T-helper 22 cell (primary cell): Measurements from ENCODE around the gene PDE8B.

Experiments used
- DNase-seq: peaks from one replicate; pipeline ENCODE4 v3.0.0-alpha.2; 2020; ENCODE audit warnings: low read depth

The PDE8B gene

DNA sequence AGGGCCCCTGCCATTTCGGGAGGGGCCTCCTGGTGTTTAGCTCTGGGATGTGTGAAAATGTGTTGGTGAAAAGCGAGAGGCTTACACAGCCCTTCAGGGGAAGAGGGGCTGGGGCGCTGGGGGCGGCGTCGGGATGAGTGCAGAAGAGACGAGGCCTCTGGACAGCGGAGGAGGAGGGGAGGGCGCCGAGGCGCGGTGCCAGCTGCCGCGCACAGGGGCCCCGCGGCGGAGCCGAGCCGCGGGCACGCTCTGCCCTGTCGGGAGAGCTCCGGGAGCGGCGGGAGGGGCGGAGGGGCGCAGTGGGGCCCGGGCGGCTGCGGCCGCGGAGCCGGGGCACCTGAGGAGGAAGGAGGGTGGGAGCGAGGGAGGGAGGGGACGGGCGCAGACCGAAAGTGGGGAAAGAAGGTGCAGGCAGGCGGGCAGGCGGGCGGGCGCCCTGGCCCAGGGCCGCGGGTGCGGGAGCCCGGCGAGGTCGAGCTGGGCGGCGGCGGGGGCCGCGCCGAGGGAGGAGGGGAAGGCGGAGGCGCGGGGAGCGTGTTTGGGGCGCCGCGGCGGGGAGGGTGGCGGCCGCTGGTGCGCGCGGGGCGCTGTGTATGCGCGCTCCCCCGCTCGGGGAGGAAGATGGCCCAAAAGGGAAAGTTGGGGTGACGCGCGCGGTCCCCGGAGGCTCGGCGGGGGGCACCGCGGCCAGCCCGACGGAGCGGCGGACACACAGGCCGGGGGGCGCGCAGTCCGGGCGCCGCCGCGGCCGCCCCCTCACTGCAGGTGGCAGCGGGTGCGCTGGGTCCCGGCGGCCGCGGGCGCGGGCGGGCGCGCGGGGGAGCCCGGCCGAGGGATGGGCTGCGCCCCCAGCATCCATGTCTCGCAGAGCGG, at the start of gene PDE8B:
TSS of gene PDE8B (plus strand) at position 590 of the 873 bp plus-strand sequence. CDS start at position 836, 246 bp downstream.
- no peak for DNase-seq

DNA sequence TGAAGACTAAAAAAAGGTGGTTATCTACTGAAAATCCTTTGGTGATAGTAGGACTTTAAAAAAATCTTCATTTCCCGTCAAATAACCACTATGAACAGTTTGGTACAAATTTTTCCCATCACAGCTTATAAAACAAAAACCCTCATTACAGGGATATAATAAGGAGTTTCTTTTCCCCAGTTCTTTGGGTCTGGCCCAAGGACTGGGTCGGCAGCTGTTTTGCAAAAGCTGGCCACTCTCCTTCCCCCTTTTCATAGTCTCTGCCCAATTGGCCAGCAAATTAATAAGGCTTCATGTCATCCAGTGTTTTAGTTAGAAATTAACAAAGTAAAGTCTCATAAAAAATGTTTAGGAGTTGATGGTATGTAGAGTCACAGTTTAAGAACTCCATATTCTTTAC, 47.0 kb upstream of the PDE8B start:
- DNase-seq, result no peak

DNA sequence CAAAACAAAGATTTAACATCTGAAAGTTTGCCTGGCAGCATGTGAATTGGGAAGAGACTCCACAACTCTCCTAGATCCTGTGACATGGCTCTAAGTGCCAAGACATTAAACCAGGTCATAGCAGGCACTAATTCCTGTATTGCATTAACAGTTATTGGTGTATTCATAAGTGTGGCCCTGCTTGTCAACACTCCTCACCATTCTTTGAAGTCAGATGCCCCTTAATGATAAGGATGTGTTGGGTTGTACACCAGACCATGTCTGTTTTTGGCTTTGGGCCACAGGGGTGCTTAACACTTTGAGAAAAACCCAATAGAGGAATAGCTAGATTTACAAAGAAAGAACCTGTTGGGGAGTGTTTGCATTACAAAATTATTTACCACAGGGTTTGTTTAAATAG, 43.4 kb upstream of the PDE8B start:
- DNase-seq, result no peak

- DNase-seq, result no peak
Observed at GRCh38 chr5:77167695-77168121, 42.8 kb upstream of the PDE8B start.

- no peak for DNase-seq
Observed at GRCh38 chr5:77168161-77168878, 42.2 kb upstream of the PDE8B start.

DNA sequence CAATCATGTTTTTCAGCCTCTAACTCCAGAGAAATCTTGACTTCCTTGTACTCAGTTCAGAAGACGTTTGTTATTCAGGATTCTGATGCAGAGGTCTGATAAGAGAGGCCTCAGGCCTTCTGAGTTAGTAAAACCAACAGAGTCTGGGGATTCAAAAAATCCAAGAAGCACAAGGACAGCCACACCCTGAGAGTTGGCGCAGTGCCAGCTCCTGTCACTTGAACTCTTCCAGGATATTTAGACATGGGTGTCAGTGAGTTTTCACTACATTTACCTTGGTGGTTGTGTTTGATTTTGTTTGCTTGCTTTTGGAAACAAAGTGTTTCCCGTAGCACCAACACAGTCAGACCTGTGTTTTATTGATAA, 41.6 kb upstream of the PDE8B start:
- DNase-seq, result no peak

DNA sequence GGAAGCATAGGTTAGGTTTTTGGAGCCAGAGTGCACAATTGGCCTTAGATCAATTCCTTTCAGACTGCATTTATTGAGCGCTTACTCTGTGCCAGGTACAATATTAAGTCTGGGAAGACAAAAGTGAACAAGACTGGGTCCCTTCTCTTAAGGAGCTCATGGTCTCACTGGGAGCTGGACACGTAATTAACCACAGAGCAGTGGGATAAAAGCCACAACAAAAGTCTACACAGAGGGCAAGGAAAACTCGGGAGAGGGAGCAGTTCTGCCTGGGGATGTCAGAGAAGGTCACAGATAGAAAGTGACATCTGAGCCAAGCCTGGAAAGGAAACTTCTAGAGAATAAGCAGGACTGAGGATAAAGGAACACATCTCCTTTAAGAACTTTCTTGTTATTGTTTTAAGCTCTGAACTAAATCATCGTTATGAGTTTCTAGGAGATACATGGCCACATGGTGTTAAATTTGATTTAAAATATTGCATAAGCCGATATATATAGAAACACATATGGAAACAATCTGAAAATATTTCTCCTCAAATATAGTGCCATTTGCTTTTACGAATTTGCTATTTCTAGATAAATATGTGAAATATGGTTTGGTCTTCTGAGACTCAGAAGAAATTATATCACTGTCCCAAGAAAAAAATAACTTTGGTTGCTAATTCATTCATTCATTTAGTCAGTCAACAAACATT, 40.1 kb upstream of the PDE8B start:
- DNase-seq, result no peak

DNA sequence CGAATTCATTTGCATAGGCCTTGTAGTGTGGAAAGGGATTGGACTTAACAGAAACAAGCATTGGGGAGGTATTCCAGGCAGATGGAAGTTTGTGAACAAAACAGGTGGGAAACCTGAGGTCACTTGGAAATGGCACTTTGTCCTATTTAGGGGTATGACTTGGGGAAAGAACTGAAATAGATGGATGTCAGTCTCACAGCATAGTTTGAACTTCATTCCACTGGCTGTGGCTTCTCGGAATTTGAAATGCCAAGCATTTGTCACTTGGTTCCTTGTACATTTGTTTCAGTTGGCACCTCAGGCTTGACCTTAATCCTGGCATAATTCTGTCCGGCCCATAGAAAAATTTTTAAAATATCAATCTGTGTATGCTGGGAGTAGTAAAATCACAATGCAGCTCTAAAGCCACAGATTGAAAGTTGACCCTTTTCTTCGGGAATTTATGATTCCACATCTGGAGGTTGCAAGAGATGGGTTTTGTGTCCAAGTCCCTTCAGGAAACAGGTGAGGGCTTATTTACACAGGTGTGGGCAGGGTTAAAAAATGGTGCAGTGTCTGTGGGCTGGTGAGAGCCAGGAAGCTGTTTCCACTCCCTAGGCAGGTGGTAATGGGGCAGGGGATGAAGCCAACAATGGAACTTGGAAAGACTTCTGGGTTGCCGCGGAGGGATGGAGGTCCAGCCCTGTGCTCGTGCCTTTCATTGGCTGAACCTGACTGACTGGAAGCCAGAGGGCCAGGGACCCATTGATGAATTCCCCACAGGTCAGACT, 39.2 kb upstream of the PDE8B start:
- no peak for DNase-seq

GRCh38 chr5:77172713-77173328, 37.7 kb upstream of the PDE8B start:
- no peak for DNase-seq

GRCh38 chr5:77174526-77174925, 36.0 kb upstream of the PDE8B start:
- DNase-seq, result no peak

- DNase-seq, result no peak
Observed at GRCh38 chr5:77175231-77175630, 35.2 kb upstream of the PDE8B start.

- no peak for DNase-seq
Observed at GRCh38 chr5:77176429-77176828, 34.1 kb upstream of the PDE8B start.

GRCh38 chr5:77177576-77177975, 32.9 kb upstream of the PDE8B start:
- no peak for DNase-seq

- no peak for DNase-seq
Observed at GRCh38 chr5:77180167-77181081, 30.1 kb upstream of the PDE8B start.

DNA sequence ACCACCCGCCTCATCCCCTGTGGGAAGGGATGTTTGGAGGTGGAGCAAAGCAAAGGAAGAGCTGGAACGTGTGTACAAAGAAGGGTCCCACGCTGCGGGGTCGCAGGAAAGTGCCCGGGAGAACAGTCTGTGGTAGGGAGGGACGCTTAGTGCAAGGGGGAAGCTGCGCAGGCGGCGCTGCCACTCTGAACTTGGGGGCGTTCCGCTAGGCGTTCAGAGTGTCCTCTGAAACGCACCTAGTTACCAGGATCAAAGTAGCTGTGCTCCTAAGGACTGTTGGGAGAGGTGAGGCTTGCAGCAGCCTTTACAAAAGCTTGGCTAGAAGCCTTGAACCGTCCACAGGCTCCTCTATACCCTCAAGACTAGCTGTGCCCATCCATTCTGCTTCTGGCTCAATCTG, 29.3 kb upstream of the PDE8B start:
- DNase-seq, result no peak

DNA sequence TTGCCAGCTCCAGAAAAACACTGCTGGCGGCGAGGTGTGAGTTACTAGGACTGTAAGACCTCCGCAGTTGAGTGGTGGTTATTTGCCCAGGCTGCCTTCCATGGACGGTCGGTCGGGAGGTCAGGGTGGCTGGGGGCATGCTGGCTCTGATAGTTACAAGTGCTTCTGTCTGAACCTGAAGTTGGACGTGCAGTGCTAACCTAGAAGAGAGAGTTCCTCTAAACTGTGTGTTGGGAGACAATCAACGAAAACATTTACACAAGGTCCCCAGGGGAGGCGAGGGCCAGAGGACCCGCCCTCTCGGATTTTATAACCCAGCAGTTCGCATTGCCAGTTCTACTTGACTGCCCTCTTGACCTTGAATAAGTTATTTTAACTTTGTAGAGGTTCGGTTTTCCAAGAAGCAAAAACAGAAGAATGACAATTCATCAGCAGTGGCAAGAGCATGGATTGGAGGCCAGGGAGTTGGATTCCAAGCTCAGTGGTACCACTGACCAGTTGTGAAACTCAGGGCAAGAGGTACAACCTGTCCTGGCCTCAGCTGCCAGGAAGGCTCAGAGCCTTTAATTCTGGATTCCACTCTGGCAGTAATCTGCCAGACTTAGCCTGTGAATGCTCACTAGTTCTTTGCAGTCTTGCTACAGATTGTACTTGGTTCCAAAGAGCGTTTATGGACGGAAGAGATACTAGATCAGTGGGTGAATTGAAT, 28.7 kb upstream of the PDE8B start:
- no peak for DNase-seq

GRCh38 chr5:77182367-77182766, 28.1 kb upstream of the PDE8B start:
- DNase-seq, result no peak

DNA sequence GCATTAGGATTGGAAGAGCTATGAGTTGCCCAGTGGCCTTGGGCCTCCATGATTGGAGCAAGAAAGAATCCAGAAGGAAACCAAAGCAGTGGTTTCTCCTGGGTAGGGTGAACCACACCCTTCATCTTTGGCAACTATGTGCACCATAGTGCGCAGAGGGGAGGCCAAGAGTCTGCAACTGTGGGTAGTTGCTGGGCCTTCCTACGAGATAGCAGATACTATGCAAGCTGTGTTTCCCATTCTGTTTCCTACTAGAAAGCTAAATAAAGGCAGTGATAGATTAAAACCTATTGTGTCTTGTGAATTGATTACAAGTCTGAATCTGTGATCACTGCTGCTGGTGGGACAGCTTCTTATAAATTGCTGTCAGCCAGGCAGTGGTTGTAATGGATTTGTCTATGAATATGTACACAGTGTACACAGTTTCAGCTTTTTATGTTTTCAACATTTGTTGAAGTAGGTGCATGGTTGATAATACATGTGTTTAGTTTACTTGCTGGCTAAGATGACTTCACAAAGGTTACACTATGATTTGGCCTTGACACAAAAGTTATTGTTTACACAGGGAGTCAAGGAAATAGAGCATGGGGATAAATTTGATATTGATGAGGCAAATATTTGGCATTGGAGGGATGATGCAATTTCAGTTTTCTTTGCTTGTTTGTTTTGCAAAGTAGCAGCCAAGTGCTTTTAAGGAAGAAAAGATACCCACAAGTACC, 23.7 kb upstream of the PDE8B start:
- no peak for DNase-seq

- no peak for DNase-seq
Observed at GRCh38 chr5:77189421-77189820, 21.1 kb upstream of the PDE8B start.
